Subcutaneous adipose tissue (tissue), 4 donors: ENCODE measurements around the gene CDH4. TPM values are rescaled to one million over a fixed set of nuclear protein-coding genes. Genes with fewer than 3 reads are reported as not detected.

Experiments
- CTCF ChIP-seq: fragments of 450-650 bp; IDR thresholded peaks from one replicate; pipeline ENCODE4 v1.5.1; 2016; ENCODE audit warnings: low read depth, mild to moderate bottlenecking, control low read depth, antibody characterized with exemption, moderate library complexity
- total RNA-seq, 4 donors: library from RNA; depleted of rRNA; stranded (reverse); fragments of >200 nt; gene quantifications; one replicate each; pipeline ENCODE4 v1.1.0, GENCODE V29; 2016

The CDH4 gene
- total RNA-seq, 4 donors from 2014 or later: not detected

- no peak for TF ChIP-seq CTCF
These were observed 8.8 kb downstream of the CDH4 start for GRCh38 chr20:61260905-61261304.

- no peak for TF ChIP-seq CTCF
These were observed 10.0 kb downstream of the CDH4 start for GRCh38 chr20:61262036-61262435.

- no peak for TF ChIP-seq CTCF
These were observed 10.5 kb downstream of the CDH4 start for GRCh38 chr20:61262514-61262913.

GRCh38 chr20:61263084-61263695, 11.1 kb downstream of the CDH4 start:
- TF ChIP-seq CTCF: no peak

- no peak for TF ChIP-seq CTCF
These were observed 11.9 kb downstream of the CDH4 start for GRCh38 chr20:61263938-61264337.

GRCh38 chr20:61267241-61267640, 15.2 kb downstream of the CDH4 start:
- TF ChIP-seq CTCF: no peak

GRCh38 chr20:61268024-61268423, 16.0 kb downstream of the CDH4 start:
- TF ChIP-seq CTCF: no peak
